Tibial nerve (tissue), 4 donors: ENCODE data around the gene RYR1. TPM values are rescaled to one million over a fixed set of nuclear protein-coding genes. Genes with fewer than 3 reads are reported as not detected.
A peak's percentile ranks its signal among the peaks of the same experiment; 100 is the strongest.
"Not testable (repeated sequence)": the region's sequence is repeated elsewhere in the genome, so short reads cannot be mapped to it uniquely, and the experiment has no call there.

Source experiments
- DNase-seq, 2 donors: peaks; one replicate each; pipeline ENCODE4 v3.0.0-alpha.2; 2019; ENCODE audit warnings: low spot score in 2 of 2
- H3K27ac ChIP-seq, 4 donors: fragments of 200-600 bp; sonication (generic) in 3 of 4; one replicate each; pipeline ENCODE4 v1.5.1; 2017 to 2019; ENCODE audit warnings: mild to moderate bottlenecking in 1 of 4
- H3K27me3 ChIP-seq, 2 donors: fragments of 200-600 bp; sonication (generic) in 1 of 2; one replicate each; pipeline versions ENCODE4 v1.5.1 to v1.6.0; 2017 to 2019
- H3K36me3 ChIP-seq, 3 donors: fragments of 200-600 bp; sonication (generic); one replicate each; pipeline ENCODE4 v1.5.1; 2018 to 2019
- H3K4me1 ChIP-seq, 4 donors: fragments of 200-600 bp; sonication (generic) in 3 of 4; one replicate each; pipeline ENCODE4 v1.5.1; 2017 to 2019
- H3K4me3 ChIP-seq, 4 donors: fragments of 200-600 bp; sonication (generic) in 3 of 4; one replicate each; pipeline ENCODE4 v1.5.1; 2017 to 2019; ENCODE audit warnings: mild to moderate bottlenecking in 1 of 4, moderate library complexity in 1 of 4
- H3K9me3 ChIP-seq, 4 donors: fragments of 200-600 bp; sonication (generic) in 3 of 4; one replicate each; pipeline ENCODE4 v1.5.1; 2017 to 2019
- CTCF ChIP-seq, 5 experiments: fragments of 200-600 bp in 3 of 5; fragments of 450-650 bp in 2 of 5; sonication (generic) in 3 of 5; IDR thresholded peaks; one replicate each; pipeline ENCODE4 v1.5.1; 2016 to 2019; ENCODE audit warnings: antibody characterized with exemption in 5 of 5, mild to moderate bottlenecking in 3 of 5, moderate library complexity in 2 of 5
- EP300 ChIP-seq, 2 donors: sonication (generic); formaldehyde crosslinking; IDR thresholded peaks; one replicate each; pipeline ENCODE4 v1.6.1; 2017; ENCODE audit warnings: antibody characterized with exemption in 2 of 2, mild to moderate bottlenecking in 1 of 2
- POLR2A ChIP-seq, 2 donors: fragments of 450-650 bp; IDR thresholded peaks; one replicate each; pipeline ENCODE4 v1.6.1; 2017; ENCODE audit warnings: antibody characterized with exemption in 2 of 2, mild to moderate bottlenecking in 2 of 2, moderate library complexity in 2 of 2
- WGBS, 2 donors: methylation state at CpG; one replicate each; pipeline ENCODE4 v1.1.5; 2018; 5-methylcytosine and 5-hydroxymethylcytosine counted together
- total RNA-seq, 4 donors: library from RNA; depleted of rRNA; stranded (reverse); fragments of >200 nt; gene quantifications; one replicate each; pipeline ENCODE4 v1.1.0, GENCODE V29; 2016

The RYR1 gene
- total RNA-seq, 4 donors from 2014 or later, result 5.7 to 18.1 (median 12.0) TPM

DNA sequence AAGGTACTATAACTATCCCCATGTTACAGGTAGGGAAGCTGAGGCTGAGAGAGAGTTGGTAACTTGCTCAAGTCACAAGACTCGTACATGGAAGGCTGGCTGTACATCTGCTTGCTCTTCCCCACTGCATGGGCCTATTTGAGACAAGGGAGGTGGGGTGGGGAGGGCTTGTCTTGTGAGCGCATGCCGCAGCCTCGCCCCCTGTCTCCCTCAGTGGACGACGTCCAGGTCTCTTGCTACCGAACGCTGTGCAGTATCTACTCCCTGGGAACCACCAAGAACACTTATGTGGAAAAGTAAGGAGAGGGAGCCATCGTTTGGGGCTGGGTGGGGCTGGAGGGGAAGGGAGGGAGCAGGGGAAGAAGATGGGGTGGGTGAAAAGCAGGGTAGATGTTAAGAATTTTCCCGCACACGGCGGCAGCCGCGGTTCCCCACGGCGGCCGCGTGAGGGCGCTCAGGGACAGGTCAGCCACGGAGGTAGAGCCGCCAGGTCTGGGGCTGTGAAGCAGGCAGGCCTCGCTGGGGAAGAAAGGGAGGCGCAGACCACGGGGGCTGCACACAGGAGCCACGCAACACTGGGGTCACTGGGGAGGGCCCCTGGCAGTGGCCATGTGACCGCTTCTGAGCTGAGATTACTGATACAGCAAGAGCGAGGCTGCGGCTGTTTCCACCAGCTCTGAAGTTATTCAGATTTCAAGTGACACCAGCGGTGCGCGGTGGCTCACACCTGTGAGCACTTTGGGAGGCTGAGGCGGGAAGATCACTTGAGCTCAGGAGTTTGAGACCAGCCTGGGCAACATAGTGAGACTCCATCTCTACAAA is 81.5 kb downstream of the RYR1 start:
- Histone ChIP-seq H3K9me3 (no peaks in the 10 kb centered on the region), H3K36me3 (no peaks in the 10 kb centered on the region), H3K27ac (peak overlapping the region in 3 of 4 donors; percentile 13 to 74 (median 57)), H3K4me3 (peak overlapping the region in 2 of 4 donors; percentile 12 to 24), H3K4me1 (peaks cover 0 to 16% (median 3%) of the 10 kb centered on the region in 4 donors), H3K27me3 (no peaks in the 10 kb centered on the region)
- 21 to 25% methylated on average over 32 of the region's 32 CpGs for WGBS, 2 donors
- peak; percentile 24 to 45 for DNase-seq
- TF ChIP-seq POLR2A (IDR thresholded peaks at IDR 0.05), result no peak
- TF ChIP-seq CTCF (IDR thresholded peaks at IDR 0.05), result peak; percentile 79 to 89 (median 86)
- no peak for TF ChIP-seq EP300 (IDR thresholded peaks at IDR 0.05)

DNA sequence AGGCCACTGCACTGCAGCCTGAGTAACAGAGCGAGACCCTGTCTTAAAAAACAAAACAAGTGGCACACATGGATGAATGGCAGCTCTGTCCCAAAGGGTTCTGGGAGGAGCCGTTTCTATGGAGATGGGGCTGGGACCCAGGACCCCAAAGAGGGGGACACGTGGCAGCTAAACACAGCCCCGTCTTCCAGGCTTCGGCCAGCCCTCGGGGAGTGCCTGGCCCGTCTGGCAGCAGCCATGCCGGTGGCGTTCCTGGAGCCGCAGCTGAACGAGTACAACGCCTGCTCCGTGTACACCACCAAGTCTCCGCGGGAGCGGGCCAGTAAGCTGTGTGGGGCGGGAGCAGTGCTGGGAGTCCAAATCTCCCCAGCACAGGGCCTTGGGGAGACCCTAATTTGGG is 82.4 kb downstream of the RYR1 start:
- peak overlapping the region in 3 of 4 donors; percentile 30 to 74 (median 57) for H3K27ac ChIP-seq
- no peaks in the 10 kb centered on the region for H3K27me3 ChIP-seq
- H3K9me3 ChIP-seq, result no peaks in the 10 kb centered on the region
- H3K4me3 ChIP-seq, result peak overlapping the region in 3 of 4 donors; percentile 12 to 42 (median 14)
- H3K36me3 ChIP-seq, result no peaks in the 10 kb centered on the region
- TF ChIP-seq CTCF (IDR thresholded peaks at IDR 0.05) (no peak), EP300 (IDR thresholded peaks at IDR 0.05) (no peak), POLR2A (IDR thresholded peaks at IDR 0.05) (no peak)
- WGBS, 2 donors, result 50 to 62% methylated on average over 16 to 17 of the region's 17 CpGs
- H3K4me1 ChIP-seq, result peaks cover 0 to 16% (median 3%) of the 10 kb centered on the region in 4 donors
- no peak for DNase-seq

GRCh38 chr19:38516802-38517201 is 83.3 kb downstream of the RYR1 start:
- no peak for DNase-seq
- no peaks in the 10 kb centered on the region for H3K27me3 ChIP-seq
- H3K4me3 ChIP-seq, result peak overlapping the region in 1 of 4 donors; percentile 42
- no peaks in the 10 kb centered on the region for H3K36me3 ChIP-seq
- 84 to 91% methylated on average over 6 of the region's 6 CpGs for WGBS, 2 donors
- H3K4me1 ChIP-seq, result peaks cover 0 to 16% (median 3%) of the 10 kb centered on the region in 4 donors
- no peaks in the 10 kb centered on the region for H3K9me3 ChIP-seq
- TF ChIP-seq POLR2A (IDR thresholded peaks at IDR 0.05), result no peak
- peak overlapping the region in 2 of 4 donors; percentile 6 to 30 for H3K27ac ChIP-seq

DNA sequence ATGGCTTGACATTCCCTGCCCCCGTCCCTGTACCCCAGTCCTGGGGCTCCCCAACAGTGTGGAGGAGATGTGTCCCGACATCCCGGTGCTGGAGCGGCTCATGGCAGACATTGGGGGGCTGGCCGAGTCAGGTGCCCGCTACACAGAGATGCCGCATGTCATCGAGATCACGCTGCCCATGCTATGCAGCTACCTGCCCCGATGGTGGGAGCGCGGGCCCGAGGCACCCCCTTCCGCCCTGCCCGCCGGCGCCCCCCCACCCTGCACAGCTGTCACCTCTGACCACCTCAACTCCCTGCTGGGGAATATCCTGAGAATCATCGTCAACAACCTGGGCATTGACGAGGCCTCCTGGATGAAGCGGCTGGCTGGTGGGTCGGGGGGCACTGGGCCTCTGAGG is 83.8 kb downstream of the RYR1 start:
- Histone ChIP-seq H3K4me1 (peaks cover 0 to 16% (median 3%) of the 10 kb centered on the region in 4 donors), H3K27ac (no peak overlapping the region), H3K9me3 (no peaks in the 10 kb centered on the region), H3K4me3 (no peak overlapping the region), H3K27me3 (no peaks in the 10 kb centered on the region), H3K36me3 (no peaks in the 10 kb centered on the region)
- no peak for DNase-seq
- TF ChIP-seq POLR2A (IDR thresholded peaks at IDR 0.05), result no peak
- no peak for TF ChIP-seq CTCF (IDR thresholded peaks at IDR 0.05)
- TF ChIP-seq EP300 (IDR thresholded peaks at IDR 0.05), result no peak
- 91% methylated on average over 21 of the region's 21 CpGs for WGBS, 2 donors

- not testable (repeated sequence) for H3K27me3 ChIP-seq, H3K36me3 ChIP-seq, H3K9me3 ChIP-seq, H3K4me3 ChIP-seq, DNase-seq, H3K27ac ChIP-seq
- 77 to 78% methylated on average over 1 of the region's 1 CpG for WGBS, 2 donors
- H3K4me1 ChIP-seq, result peaks cover 0 to 16% (median 3%) of the 10 kb centered on the region in 4 donors
Observed at GRCh38 chr19:38517980-38518379, 84.5 kb downstream of the RYR1 start.

GRCh38 chr19:38519168-38519567 is 85.7 kb downstream of the RYR1 start:
- Histone ChIP-seq H3K27ac (no peak overlapping the region), H3K4me3 (no peak overlapping the region), H3K27me3 (no peaks in the 10 kb centered on the region), H3K36me3 (no peaks in the 10 kb centered on the region), H3K9me3 (no peaks in the 10 kb centered on the region), H3K4me1 (peaks cover 0 to 17% (median 3%) of the 10 kb centered on the region in 4 donors)
- DNase-seq, result no peak
- TF ChIP-seq CTCF (IDR thresholded peaks at IDR 0.05) (no peak), POLR2A (IDR thresholded peaks at IDR 0.05) (no peak), EP300 (IDR thresholded peaks at IDR 0.05) (no peak)
- WGBS, 2 donors, result 78 to 88% methylated on average over 26 of the region's 26 CpGs
